Prostate gland (tissue), 2 donors: ENCODE measurements around the gene TREML1.

Experiments used
- POLR2A ChIP-seq: fragments of 450-650 bp; IDR thresholded peaks from one replicate; pipeline ENCODE4 v1.6.1; 2016; ENCODE audit warnings: antibody characterized with exemption, mild to moderate bottlenecking
- POLR2AphosphoS5 ChIP-seq: sonication (generic); formaldehyde crosslinking; IDR thresholded peaks from one replicate; pipeline ENCODE4 v1.6.1; 2017; ENCODE audit warnings: antibody characterized with exemption
- TF ChIP-seq, protein P1 (sequence below), 4 experiments: fragments of 200-600 bp in 2 of 4; fragments of 450-650 bp in 2 of 4; sonication (generic) in 2 of 4; IDR thresholded peaks; 1 replicate in 3 of 4; 2 replicates in 1 of 4; pipeline ENCODE4 v1.5.1; 2016 to 2019; ENCODE audit warnings: antibody characterized with exemption in 4 of 4, mild to moderate bottlenecking in 2 of 4, moderate library complexity in 2 of 4

DNA sequence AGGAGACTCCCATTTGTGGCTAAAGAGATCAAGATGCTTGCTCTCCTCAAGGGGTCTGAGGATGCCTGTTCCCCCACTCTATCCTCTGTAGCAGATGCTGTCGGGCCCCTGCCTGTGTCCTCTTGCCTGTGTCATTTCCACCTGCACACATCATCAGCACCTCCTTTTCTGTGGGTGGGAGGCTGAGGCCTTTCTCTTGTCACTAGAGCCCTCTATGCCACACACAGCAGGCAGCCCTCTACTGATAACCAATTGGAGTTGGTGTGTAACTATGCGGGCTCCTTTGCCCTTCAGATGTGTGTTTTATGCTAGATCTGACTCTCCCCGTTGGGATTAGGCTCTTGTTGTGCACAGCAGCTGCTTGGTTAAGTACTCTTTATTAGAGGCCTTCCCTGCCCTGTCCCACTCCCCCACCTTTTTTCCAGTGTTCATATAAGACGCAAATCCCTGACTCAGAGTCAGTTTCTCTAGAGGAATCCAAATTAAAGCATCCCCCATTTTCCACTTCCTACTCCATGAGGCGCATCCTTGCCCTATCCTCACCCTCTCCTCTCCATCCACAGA lies 39.1 kb upstream of the TREML1 start:
- TF ChIP-seq, protein P1, sequence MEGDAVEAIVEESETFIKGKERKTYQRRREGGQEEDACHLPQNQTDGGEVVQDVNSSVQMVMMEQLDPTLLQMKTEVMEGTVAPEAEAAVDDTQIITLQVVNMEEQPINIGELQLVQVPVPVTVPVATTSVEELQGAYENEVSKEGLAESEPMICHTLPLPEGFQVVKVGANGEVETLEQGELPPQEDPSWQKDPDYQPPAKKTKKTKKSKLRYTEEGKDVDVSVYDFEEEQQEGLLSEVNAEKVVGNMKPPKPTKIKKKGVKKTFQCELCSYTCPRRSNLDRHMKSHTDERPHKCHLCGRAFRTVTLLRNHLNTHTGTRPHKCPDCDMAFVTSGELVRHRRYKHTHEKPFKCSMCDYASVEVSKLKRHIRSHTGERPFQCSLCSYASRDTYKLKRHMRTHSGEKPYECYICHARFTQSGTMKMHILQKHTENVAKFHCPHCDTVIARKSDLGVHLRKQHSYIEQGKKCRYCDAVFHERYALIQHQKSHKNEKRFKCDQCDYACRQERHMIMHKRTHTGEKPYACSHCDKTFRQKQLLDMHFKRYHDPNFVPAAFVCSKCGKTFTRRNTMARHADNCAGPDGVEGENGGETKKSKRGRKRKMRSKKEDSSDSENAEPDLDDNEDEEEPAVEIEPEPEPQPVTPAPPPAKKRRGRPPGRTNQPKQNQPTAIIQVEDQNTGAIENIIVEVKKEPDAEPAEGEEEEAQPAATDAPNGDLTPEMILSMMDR (IDR thresholded peaks at IDR 0.05) = no peak
- TF ChIP-seq POLR2A = no peak
- no peak for TF ChIP-seq POLR2AphosphoS5
